Nephron progenitor cell (in vitro differentiated cells): ENCODE results near the gene CNTNAP2.

ENCODE experiments used
- DNase-seq: peaks from one replicate; pipeline ENCODE4 v3.0.0; 2021
- H3K27ac Mint-ChIP-seq: 2 replicates; pipeline ENCODE4 v1.8.0; 2021; ENCODE audit warnings: mild to moderate bottlenecking, moderate library complexity, mixed read lengths
- H3K27me3 Mint-ChIP-seq: 2 replicates; pipeline ENCODE4 v1.8.0; 2021; ENCODE audit warnings: mild to moderate bottlenecking, low read depth, mixed read lengths; ENCODE audit not compliant: poor library complexity
- H3K36me3 Mint-ChIP-seq: 2 replicates; pipeline ENCODE4 v1.8.0; 2021; ENCODE audit warnings: low read depth, mixed read lengths
- H3K4me1 Mint-ChIP-seq: 2 replicates; pipeline ENCODE4 v1.8.0; 2021; ENCODE audit warnings: mixed read lengths
- H3K4me3 Mint-ChIP-seq: 2 replicates; pipeline ENCODE4 v1.8.0; 2021; ENCODE audit warnings: mild to moderate bottlenecking, moderate library complexity, mixed read lengths
- H3K9me3 Mint-ChIP-seq: 2 replicates; pipeline ENCODE4 v1.8.0; 2021; ENCODE audit warnings: mild to moderate bottlenecking, moderate library complexity, mixed read lengths
- CTCF ChIP-seq: fragments of 200-600 bp; sonication (generic); IDR thresholded peaks from 2 replicates; pipeline ENCODE4 v1.5.0; 2021; ENCODE audit warnings: antibody characterized with exemption

CNTNAP2 gene

GRCh38 chr7:146423446-146423845 lies 306.8 kb downstream of the CNTNAP2 start:
- H3K27me3 Mint-ChIP-seq, result peaks cover 4% of the 10 kb centered on the region
- no peak for DNase-seq
- TF ChIP-seq CTCF, result no peak
- H3K36me3 Mint-ChIP-seq, result no peaks in the 10 kb centered on the region
- H3K27ac Mint-ChIP-seq, result no peak overlapping the region
- no peak overlapping the region for H3K4me3 Mint-ChIP-seq
- no peaks in the 10 kb centered on the region for H3K4me1 Mint-ChIP-seq
- H3K9me3 Mint-ChIP-seq, result peaks cover under 1% of the 10 kb centered on the region

GRCh38 chr7:146424084-146424483 lies 307.5 kb downstream of the CNTNAP2 start:
- peaks cover 4% of the 10 kb centered on the region for H3K27me3 Mint-ChIP-seq
- no peak for TF ChIP-seq CTCF
- H3K36me3 Mint-ChIP-seq, result no peaks in the 10 kb centered on the region
- DNase-seq, result no peak
- H3K27ac Mint-ChIP-seq, result no peak overlapping the region
- H3K4me1 Mint-ChIP-seq, result no peaks in the 10 kb centered on the region
- no peak overlapping the region for H3K4me3 Mint-ChIP-seq
- peaks cover 5% of the 10 kb centered on the region for H3K9me3 Mint-ChIP-seq

GRCh38 chr7:146433501-146433900 lies 316.9 kb downstream of the CNTNAP2 start:
- Mint-ChIP-seq H3K4me3 (no peak overlapping the region), H3K27me3 (no peaks in the 10 kb centered on the region), H3K27ac (no peak overlapping the region), H3K36me3 (no peaks in the 10 kb centered on the region), H3K9me3 (peaks cover 10% of the 10 kb centered on the region), H3K4me1 (no peaks in the 10 kb centered on the region)
- no peak for TF ChIP-seq CTCF
- DNase-seq, result no peak

GRCh38 chr7:146443102-146443501 lies 326.5 kb downstream of the CNTNAP2 start:
- Mint-ChIP-seq H3K4me3 (no peak overlapping the region), H3K36me3 (no peaks in the 10 kb centered on the region), H3K9me3 (no peaks in the 10 kb centered on the region), H3K4me1 (no peaks in the 10 kb centered on the region), H3K27me3 (no peaks in the 10 kb centered on the region), H3K27ac (no peak overlapping the region)
- TF ChIP-seq CTCF, result no peak
- DNase-seq, result no peak

- Mint-ChIP-seq H3K4me1 (no peaks in the 10 kb centered on the region), H3K9me3 (no peaks in the 10 kb centered on the region), H3K4me3 (no peak overlapping the region), H3K27me3 (no peaks in the 10 kb centered on the region), H3K27ac (no peak overlapping the region), H3K36me3 (no peaks in the 10 kb centered on the region)
- DNase-seq, result no peak
- TF ChIP-seq CTCF, result no peak
Observed at GRCh38 chr7:146449625-146450024, 333.0 kb downstream of the CNTNAP2 start.

- peaks cover 4% of the 10 kb centered on the region for H3K4me1 Mint-ChIP-seq
- DNase-seq, result no peak
- no peak overlapping the region for H3K4me3 Mint-ChIP-seq
- no peak overlapping the region for H3K27ac Mint-ChIP-seq
- TF ChIP-seq CTCF, result no peak
- no peaks in the 10 kb centered on the region for H3K36me3 Mint-ChIP-seq
- peaks cover 3% of the 10 kb centered on the region for H3K27me3 Mint-ChIP-seq
- H3K9me3 Mint-ChIP-seq, result no peaks in the 10 kb centered on the region
Observed at GRCh38 chr7:146455091-146455655, 338.6 kb downstream of the CNTNAP2 start.
